ENCODE data around the gene CNTN5. TPM values are rescaled to one million over a fixed set of nuclear protein-coding genes. Genes with fewer than 3 reads are reported as not detected.

CNTN5 gene
- total RNA-seq, 1 experiment from 2014 or later: not detected

GRCh38 chr11:99640671-99641070 is 619.9 kb downstream of the CNTN5 start:
- no peak overlapping the region for H2AK5ac ChIP-seq (ENCODE audit: insufficient read length, low read length)
- no peaks in the 10 kb centered on the region for H3K79me1 ChIP-seq (ENCODE audit: insufficient read depth, low read depth, low read length, poor library complexity, severe bottlenecking)
- no peaks in the 10 kb centered on the region; a peak in 1 of 4 replicates for H3K4me1 Mint-ChIP-seq
- no peak overlapping the region for H3K18ac ChIP-seq (ENCODE audit: insufficient read length, low read depth, low read length)
- no peaks in the 10 kb centered on the region for H3K27me3 ChIP-seq (ENCODE audit: insufficient read depth, low read length)
- H3K4me3 Mint-ChIP-seq: no peak overlapping the region
- no peak overlapping the region for H3K56ac ChIP-seq (ENCODE audit: insufficient read length, low read depth, low read length)
- H3K36me3 Mint-ChIP-seq (ENCODE audit: insufficient read depth in 1 of 3, low read depth in 3 of 3): peaks cover 6 to 17% (median 7%) of the 10 kb centered on the region in 3 experiments
- H3K23me2 ChIP-seq (ENCODE audit: insufficient read length, low read depth, low read length, poor library complexity, severe bottlenecking): no peaks in the 10 kb centered on the region
- no peak overlapping the region for H3K27ac ChIP-seq (ENCODE audit: insufficient read length, low read depth, low read length)
- H4K20me1 ChIP-seq (ENCODE audit: control insufficient read depth, insufficient read depth, insufficient read length): no peaks in the 10 kb centered on the region
- no peak overlapping the region for H4K91ac ChIP-seq (ENCODE audit: insufficient read length, low read depth, low read length)
- no peak overlapping the region for H2BK12ac ChIP-seq (ENCODE audit: insufficient read length, low read depth, low read length)
- H3K14ac ChIP-seq (ENCODE audit: insufficient read depth, low read length): no peak overlapping the region
- no peak overlapping the region for H2AFZ ChIP-seq (ENCODE audit: low read length)
- no peak overlapping the region for H3K4ac ChIP-seq (ENCODE audit: low read depth, low read length)
- no peaks in the 10 kb centered on the region for H3K9me3 ChIP-seq (ENCODE audit: control insufficient read depth, low read depth, low read length)
- no peak overlapping the region for H3K23ac ChIP-seq (ENCODE audit: insufficient read length, low read depth, low read length)
- H3K27ac Mint-ChIP-seq: no peak overlapping the region
- H2BK20ac ChIP-seq (ENCODE audit: low read depth, low read length, poor library complexity, severe bottlenecking): no peak overlapping the region
- H4K8ac ChIP-seq (replicated peaks; ENCODE audit: insufficient read length, low read depth, low read length): no peak overlapping the region
- H2BK5ac ChIP-seq (ENCODE audit: insufficient read length, low read length): no peak overlapping the region
- no peaks in the 10 kb centered on the region for H3K4me1 ChIP-seq (ENCODE audit: insufficient read depth, low read length)
- H3K4me2 ChIP-seq (ENCODE audit: insufficient read depth, insufficient read length, low read length): no peak overlapping the region
- no peak overlapping the region for H4K5ac ChIP-seq (ENCODE audit: insufficient read length, low read depth, low read length)
- peaks cover 15 to 19% of the 10 kb centered on the region in 2 experiments; a peak in 4 of 5 replicates for H3K9me3 Mint-ChIP-seq
- H3K79me2 ChIP-seq (ENCODE audit: insufficient read depth, low read length): no peaks in the 10 kb centered on the region
- H2BK15ac ChIP-seq (ENCODE audit: low read depth, low read length): no peak overlapping the region
- H3K9ac ChIP-seq (ENCODE audit: extremely low read depth, insufficient read length, low read length): no peak overlapping the region
- TF ChIP-seq CTCF (conservative IDR thresholded peaks at IDR 0.05): no peak
- H3T11ph ChIP-seq (ENCODE audit: low read length): no peak overlapping the region
- no peak overlapping the region for H2BK120ac ChIP-seq (ENCODE audit: low read depth, low read length, poor library complexity, severe bottlenecking)
- no peaks in the 10 kb centered on the region for H3K27me3 Mint-ChIP-seq (ENCODE audit: low read depth)
- DNase-seq: no peak
